SK-N-SH (cell line): ENCODE results near the gene ADAMTS6. TPM values are rescaled to one million over a fixed set of nuclear protein-coding genes. Genes with fewer than 3 reads are reported as not detected.

Experiments
- CTCF ChIA-PET: fragments of 300-600, 350-600 bp; formaldehyde crosslinking; extraction: SDS; loops from one replicate; lab custom pipeline; 2021; lab: Yijun Ruan, JAX
- POLR2A ChIA-PET: fragments of 350-600 bp; sonication (Branson Sonifier 250); formaldehyde crosslinking; extraction: SDS; loops from one replicate; lab custom pipeline; 2020; ENCODE audit warnings: antibody characterized with exemption, inconsistent platforms; lab: Yijun Ruan, JAX
- DNase-seq: peaks from one replicate; pipeline ENCODE4 v3.0.0; 2012
- H2AFZ ChIP-seq: fragments of 200-600 bp; sonication (generic); 2 replicates; pipeline ENCODE4 v1.8.1; 2016; ENCODE audit warnings: antibody characterized with exemption, mild to moderate bottlenecking, low read depth
- H3F3A ChIP-seq: fragments of 200-600 bp; sonication (generic); replicated peaks from 2 replicates; pipeline ENCODE3; 2016; ENCODE audit warnings: antibody characterized with exemption, mild to moderate bottlenecking; ENCODE audit not compliant: insufficient read depth
- H3K27ac ChIP-seq, 2 experiments: fragments of 200-500 bp in 1 of 2; fragments of 200-600 bp in 1 of 2; sonication (Bioruptor generic) in 1 of 2; sonication (generic), shearing (Covaris generic) in 1 of 2; 2 replicates each; pipeline versions ENCODE4 v1.5.1 to v1.6.1; 2014 to 2016; ENCODE audit warnings: low read depth in 2 of 2, inconsistent platforms in 1 of 2, low read length in 1 of 2, mild to moderate bottlenecking in 1 of 2, mixed read lengths in 1 of 2
- H3K27me3 ChIP-seq: fragments of 200-600 bp; sonication (generic), shearing (Covaris generic); 2 replicates; pipeline ENCODE4 v1.6.1; 2016; ENCODE audit warnings: mixed run types; ENCODE audit not compliant: insufficient read depth
- H3K36me3 ChIP-seq, 2 experiments: fragments of 200-500 bp in 1 of 2; fragments of 200-600 bp in 1 of 2; sonication (Bioruptor generic) in 1 of 2; sonication (generic) in 1 of 2; replicated peaks in 1 of 2; 2 replicates each; pipeline versions ENCODE3 to v1.5.1; 2014 to 2016; ENCODE audit warnings: low read length in 1 of 2, mild to moderate bottlenecking in 1 of 2; ENCODE audit not compliant: insufficient read depth in 2 of 2, control insufficient read depth in 1 of 2
- H3K4me1 ChIP-seq, 2 experiments: fragments of 200-500 bp in 1 of 2; fragments of 200-600 bp in 1 of 2; sonication (Bioruptor generic) in 1 of 2; sonication (generic), shearing (Covaris generic) in 1 of 2; 2 replicates each; pipeline versions ENCODE4 v1.5.1 to v1.6.1; 2014 to 2016; ENCODE audit warnings: low read depth in 1 of 2, low read length in 1 of 2, mixed run types in 1 of 2; ENCODE audit not compliant: insufficient read depth in 2 of 2, control insufficient read depth in 1 of 2
- H3K4me2 ChIP-seq: fragments of 200-600 bp; sonication (generic), shearing (Covaris generic); 2 replicates; pipeline ENCODE4 v1.6.1; 2017; ENCODE audit warnings: mixed run types
- H3K4me3 ChIP-seq, 2 experiments: fragments of 200-500 bp in 1 of 2; fragments of 200-600 bp in 1 of 2; sonication (Bioruptor generic) in 1 of 2; sonication (generic), shearing (Covaris generic) in 1 of 2; 2 replicates each; pipeline versions ENCODE4 v1.5.1 to v1.8.1; 2014 to 2016; ENCODE audit warnings: low read depth in 2 of 2, inconsistent platforms in 1 of 2, low read length in 1 of 2, mild to moderate bottlenecking in 1 of 2, mixed read lengths in 1 of 2, moderate library complexity in 1 of 2
- H3K79me2 ChIP-seq: fragments of 200-600 bp; sonication (generic); 2 replicates; pipeline ENCODE4 v1.8.1; 2017; ENCODE audit warnings: mild to moderate bottlenecking; ENCODE audit not compliant: insufficient read depth
- H3K9ac ChIP-seq: fragments of 200-600 bp; sonication (generic); 2 replicates; pipeline ENCODE4 v1.6.1; 2017; ENCODE audit warnings: mixed run types
- H3K9me2 ChIP-seq: fragments of 200-600 bp; sonication (generic); 2 replicates; pipeline ENCODE4 v1.6.1; 2017; ENCODE audit warnings: mixed run types
- H3K9me3 ChIP-seq: fragments of 200-600 bp; sonication (generic); 2 replicates; pipeline ENCODE4 v1.6.1; 2017; ENCODE audit warnings: mixed run types, mild to moderate bottlenecking, moderate library complexity
- H4K20me1 ChIP-seq: fragments of 200-600 bp; sonication (generic); 2 replicates; pipeline ENCODE4 v1.6.1; 2017; ENCODE audit warnings: mild to moderate bottlenecking, mixed run types; ENCODE audit not compliant: insufficient read depth
- EP300 ChIP-seq, 2 experiments: IDR thresholded peaks; 2 replicates each; pipeline versions ENCODE4 v1.4.0 to v1.6.1; 2012; ENCODE audit warnings: borderline replicate concordance in 1 of 2, low read depth in 1 of 2, low read length in 1 of 2
- EZH2phosphoT487 ChIP-seq: fragments of 200-600 bp; sonication (generic); IDR thresholded peaks from 2 replicates; pipeline ENCODE4 v1.6.1; 2017; ENCODE audit warnings: low read depth, mixed run types, mild to moderate bottlenecking, antibody characterized with exemption, moderate library complexity, borderline replicate concordance
- FOSL2 ChIP-seq: IDR thresholded peaks from 2 replicates; pipeline ENCODE4 v1.4.0; 2012; ENCODE audit warnings: low read depth, mild to moderate bottlenecking, moderate library complexity, borderline replicate concordance
- FOXJ3 ChIP-seq: sonication (generic); formaldehyde crosslinking; IDR thresholded peaks from 2 replicates; pipeline ENCODE4 v1.5.1; 2020; ENCODE audit warnings: mild to moderate bottlenecking, missing genetic modification reagents
- JUND ChIP-seq: IDR thresholded peaks from 2 replicates; pipeline ENCODE4 v1.4.0; 2012
- NFIC ChIP-seq: IDR thresholded peaks from 2 replicates; pipeline ENCODE4 v1.4.0; 2012; ENCODE audit warnings: borderline replicate concordance
- RAD21 ChIP-seq: IDR thresholded peaks from 2 replicates; pipeline ENCODE4 v1.6.1; 2012; ENCODE audit warnings: mild to moderate bottlenecking, low read length
- SIN3A ChIP-seq: IDR thresholded peaks from 2 replicates; pipeline ENCODE4 v1.6.1; 2012; ENCODE audit warnings: low read depth, mild to moderate bottlenecking, low read length, moderate library complexity, borderline replicate concordance
- SMC3 ChIP-seq: IDR thresholded peaks from 2 replicates; pipeline ENCODE4 v1.6.1; 2012; ENCODE audit warnings: low read depth, low read length, improper control_type of control experiment
- TEAD4 ChIP-seq: IDR thresholded peaks from 2 replicates; pipeline ENCODE4 v1.4.0; 2012; ENCODE audit warnings: mild to moderate bottlenecking, borderline replicate concordance; ENCODE audit not compliant: insufficient read depth
- WGBS: methylation state at CpG from one replicate; pipeline ENCODE4 v1.1.6; 2017; ENCODE audit warnings: low lambda C conversion rate; 5-methylcytosine and 5-hydroxymethylcytosine counted together
- polyA plus RNA-seq, 3 experiments: library from polyadenylated mRNA; depleted of rRNA; stranded (reverse); fragments of >200 nt; gene quantifications; 2 replicates each; pipeline ENCODE4 v1.2.3, GENCODE V29; 2012
- TF ChIP-seq, protein P1 (sequence below): fragments of 150-350 bp; IDR thresholded peaks from 2 replicates; pipeline ENCODE4 v1.6.1; 2017; ENCODE audit warnings: antibody characterized with exemption, low read length, low read depth, borderline replicate concordance
- TF ChIP-seq, protein P2 (sequence below): fragments of 200-600 bp; sonication (generic); IDR thresholded peaks from 2 replicates; pipeline ENCODE4 v1.6.1; 2017; ENCODE audit warnings: antibody characterized with exemption, mild to moderate bottlenecking, moderate library complexity
- TF ChIP-seq, protein P3 (sequence below): IDR thresholded peaks from 2 replicates; pipeline ENCODE4 v1.6.1; 2012; ENCODE audit warnings: mild to moderate bottlenecking, low read depth, low read length, moderate library complexity

Gene ADAMTS6
- polyA plus RNA-seq, 1 of the 3 experiments (the other 2 are of a cell fraction), result 15.0 TPM

DNA sequence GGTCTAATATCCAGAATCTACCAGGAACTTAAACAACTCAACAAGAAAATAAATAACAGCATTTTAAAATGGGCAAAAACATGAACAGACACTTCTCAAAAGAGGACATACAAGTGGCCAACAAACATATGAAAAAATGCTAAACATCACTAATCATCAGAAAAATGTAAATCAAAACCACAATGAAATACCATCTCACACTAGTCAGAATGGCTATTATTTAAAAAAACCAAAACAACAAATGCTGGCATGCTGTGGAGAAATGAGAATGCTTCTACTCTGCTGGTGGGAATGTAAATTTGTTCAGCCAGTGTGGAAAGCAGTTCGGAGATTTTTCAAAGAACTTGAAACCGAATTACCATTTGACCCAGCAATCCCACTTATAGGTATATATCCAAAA lies 63.1 kb downstream of the ADAMTS6 start:
- H2AFZ ChIP-seq, result no peak overlapping the region
- no peak overlapping the region for H3K4me2 ChIP-seq
- POLR2A ChIA-PET, result no interaction called here
- no peaks in the 10 kb centered on the region for H3K4me1 ChIP-seq
- H3F3A ChIP-seq, result peaks cover 24% of the 10 kb centered on the region
- peaks cover 4% of the 10 kb centered on the region; the same call in 1 of the 2 replicates for H3K9me2 ChIP-seq
- 80% methylated on average over 2 of the region's 2 CpGs for WGBS
- H3K79me2 ChIP-seq, result peaks cover 92% of the 10 kb centered on the region
- DNase-seq, result no peak
- peaks cover 24% of the 10 kb centered on the region; the same call in 1 of the 2 replicates for H3K9me3 ChIP-seq
- H3K4me3 ChIP-seq, result no peak overlapping the region
- no peaks in the 10 kb centered on the region for H3K27me3 ChIP-seq
- TF ChIP-seq SMC3 (no peak), FOSL2 (no peak), EZH2phosphoT487 (no peak), NFIC (no peak), SIN3A (no peak), FOXJ3 (no peak), TEAD4 (no peak), RAD21 (no peak), EP300 (IDR thresholded peaks at IDR 0.05; ENCODE audit: borderline replicate concordance in 1 of 2, low read depth in 1 of 2, low read length in 1 of 2) (no peak), JUND (no peak)
- TF ChIP-seq, protein P1, sequence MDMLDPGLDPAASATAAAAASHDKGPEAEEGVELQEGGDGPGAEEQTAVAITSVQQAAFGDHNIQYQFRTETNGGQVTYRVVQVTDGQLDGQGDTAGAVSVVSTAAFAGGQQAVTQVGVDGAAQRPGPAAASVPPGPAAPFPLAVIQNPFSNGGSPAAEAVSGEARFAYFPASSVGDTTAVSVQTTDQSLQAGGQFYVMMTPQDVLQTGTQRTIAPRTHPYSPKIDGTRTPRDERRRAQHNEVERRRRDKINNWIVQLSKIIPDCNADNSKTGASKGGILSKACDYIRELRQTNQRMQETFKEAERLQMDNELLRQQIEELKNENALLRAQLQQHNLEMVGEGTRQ, result no peak
- TF ChIP-seq, protein P2, sequence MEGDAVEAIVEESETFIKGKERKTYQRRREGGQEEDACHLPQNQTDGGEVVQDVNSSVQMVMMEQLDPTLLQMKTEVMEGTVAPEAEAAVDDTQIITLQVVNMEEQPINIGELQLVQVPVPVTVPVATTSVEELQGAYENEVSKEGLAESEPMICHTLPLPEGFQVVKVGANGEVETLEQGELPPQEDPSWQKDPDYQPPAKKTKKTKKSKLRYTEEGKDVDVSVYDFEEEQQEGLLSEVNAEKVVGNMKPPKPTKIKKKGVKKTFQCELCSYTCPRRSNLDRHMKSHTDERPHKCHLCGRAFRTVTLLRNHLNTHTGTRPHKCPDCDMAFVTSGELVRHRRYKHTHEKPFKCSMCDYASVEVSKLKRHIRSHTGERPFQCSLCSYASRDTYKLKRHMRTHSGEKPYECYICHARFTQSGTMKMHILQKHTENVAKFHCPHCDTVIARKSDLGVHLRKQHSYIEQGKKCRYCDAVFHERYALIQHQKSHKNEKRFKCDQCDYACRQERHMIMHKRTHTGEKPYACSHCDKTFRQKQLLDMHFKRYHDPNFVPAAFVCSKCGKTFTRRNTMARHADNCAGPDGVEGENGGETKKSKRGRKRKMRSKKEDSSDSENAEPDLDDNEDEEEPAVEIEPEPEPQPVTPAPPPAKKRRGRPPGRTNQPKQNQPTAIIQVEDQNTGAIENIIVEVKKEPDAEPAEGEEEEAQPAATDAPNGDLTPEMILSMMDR, result no peak
- TF ChIP-seq, all 33 proteins: peak for 0
- no peaks in the 10 kb centered on the region for H4K20me1 ChIP-seq
- CTCF ChIA-PET, result no interaction called here
- no peak overlapping the region for H3K27ac ChIP-seq
- H3K36me3 ChIP-seq, result peaks cover 0 to 92% of the 10 kb centered on the region in 2 experiments
- no peak overlapping the region for H3K9ac ChIP-seq

DNA sequence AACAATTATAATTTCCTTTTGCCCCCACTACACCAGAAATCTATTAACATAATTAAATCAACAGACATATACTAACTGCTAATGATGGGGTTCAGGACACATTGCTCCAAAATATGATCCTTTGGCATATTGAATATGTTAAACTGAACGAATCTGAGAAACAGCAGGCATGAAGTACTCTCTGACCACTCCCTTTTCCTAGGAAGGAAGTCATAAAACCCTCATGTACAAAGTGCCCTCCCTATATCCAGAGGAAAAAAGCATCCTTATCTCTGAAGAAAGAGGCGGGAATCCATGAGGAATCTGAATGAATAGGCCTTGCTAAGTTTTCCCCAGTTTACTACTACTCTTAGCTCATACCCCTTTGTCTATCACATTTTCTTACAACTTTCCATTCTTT lies 67.9 kb downstream of the ADAMTS6 start:
- POLR2A ChIA-PET, result no interaction called here
- DNase-seq, result no peak
- no peaks in the 10 kb centered on the region for H4K20me1 ChIP-seq
- TF ChIP-seq, protein P1, result no peak
- no peak for TF ChIP-seq SMC3
- TF ChIP-seq, protein P3, sequence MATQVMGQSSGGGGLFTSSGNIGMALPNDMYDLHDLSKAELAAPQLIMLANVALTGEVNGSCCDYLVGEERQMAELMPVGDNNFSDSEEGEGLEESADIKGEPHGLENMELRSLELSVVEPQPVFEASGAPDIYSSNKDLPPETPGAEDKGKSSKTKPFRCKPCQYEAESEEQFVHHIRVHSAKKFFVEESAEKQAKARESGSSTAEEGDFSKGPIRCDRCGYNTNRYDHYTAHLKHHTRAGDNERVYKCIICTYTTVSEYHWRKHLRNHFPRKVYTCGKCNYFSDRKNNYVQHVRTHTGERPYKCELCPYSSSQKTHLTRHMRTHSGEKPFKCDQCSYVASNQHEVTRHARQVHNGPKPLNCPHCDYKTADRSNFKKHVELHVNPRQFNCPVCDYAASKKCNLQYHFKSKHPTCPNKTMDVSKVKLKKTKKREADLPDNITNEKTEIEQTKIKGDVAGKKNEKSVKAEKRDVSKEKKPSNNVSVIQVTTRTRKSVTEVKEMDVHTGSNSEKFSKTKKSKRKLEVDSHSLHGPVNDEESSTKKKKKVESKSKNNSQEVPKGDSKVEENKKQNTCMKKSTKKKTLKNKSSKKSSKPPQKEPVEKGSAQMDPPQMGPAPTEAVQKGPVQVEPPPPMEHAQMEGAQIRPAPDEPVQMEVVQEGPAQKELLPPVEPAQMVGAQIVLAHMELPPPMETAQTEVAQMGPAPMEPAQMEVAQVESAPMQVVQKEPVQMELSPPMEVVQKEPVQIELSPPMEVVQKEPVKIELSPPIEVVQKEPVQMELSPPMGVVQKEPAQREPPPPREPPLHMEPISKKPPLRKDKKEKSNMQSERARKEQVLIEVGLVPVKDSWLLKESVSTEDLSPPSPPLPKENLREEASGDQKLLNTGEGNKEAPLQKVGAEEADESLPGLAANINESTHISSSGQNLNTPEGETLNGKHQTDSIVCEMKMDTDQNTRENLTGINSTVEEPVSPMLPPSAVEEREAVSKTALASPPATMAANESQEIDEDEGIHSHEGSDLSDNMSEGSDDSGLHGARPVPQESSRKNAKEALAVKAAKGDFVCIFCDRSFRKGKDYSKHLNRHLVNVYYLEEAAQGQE, result no peak
- no peak for TF ChIP-seq NFIC
- no peak for TF ChIP-seq RAD21
- TF ChIP-seq, all 33 proteins: peak for 0
- H3F3A ChIP-seq, result peaks cover 28% of the 10 kb centered on the region
- 0 out of 2 replicates have a peak, but pooled peaks cover 7% of the 10 kb centered on the region for H3K9me3 ChIP-seq
- H3K4me3 ChIP-seq, result no peak overlapping the region
- WGBS, result 66% methylated on average over 2 of the region's 2 CpGs
- H3K36me3 ChIP-seq, result peaks cover 0 to 81% of the 10 kb centered on the region in 2 experiments
- peaks cover 4% of the 10 kb centered on the region; the same call in 1 of the 2 replicates for H3K9me2 ChIP-seq
- CTCF ChIA-PET, result no interaction called here
- no peak overlapping the region for H3K4me2 ChIP-seq
- H3K27me3 ChIP-seq, result no peaks in the 10 kb centered on the region
- no peak overlapping the region for H2AFZ ChIP-seq
- peaks cover 88% of the 10 kb centered on the region for H3K79me2 ChIP-seq
- no peaks in the 10 kb centered on the region for H3K4me1 ChIP-seq
- no peak overlapping the region for H3K9ac ChIP-seq
- H3K27ac ChIP-seq, result no peak overlapping the region
